GM23338 (cell line): ENCODE measurements around the gene MAP2K4. TPM values are rescaled to one million over a fixed set of nuclear protein-coding genes. Genes with fewer than 3 reads are reported as not detected.

Source experiments
- ATAC-seq: fragments of 200-7000 bp; cut with Tn5 transposase; 3 replicates; pipeline ENCODE4 v1.9.1; 2020
- DNase-seq: peaks from one replicate; pipeline ENCODE4 v3.0.0-alpha.2; 2015; ENCODE audit warnings: low spot score
- H2AFZ ChIP-seq: fragments of 200-600 bp; sonication (generic); 2 replicates; pipeline ENCODE4 v1.8.0; 2016; ENCODE audit warnings: antibody characterized with exemption, mild to moderate bottlenecking, moderate library complexity
- H3F3A ChIP-seq: fragments of 200-600 bp; sonication (generic); replicated peaks from 2 replicates; pipeline ENCODE4 v1.8.0; 2017; ENCODE audit warnings: antibody characterized with exemption, mixed run types, low read depth
- H3K27ac ChIP-seq: fragments of 200-600 bp; sonication (generic); 2 replicates; pipeline ENCODE4 v1.6.1; 2016; ENCODE audit warnings: low read depth
- H3K27me3 ChIP-seq: fragments of 200-600 bp; sonication (generic); 2 replicates; pipeline ENCODE4 v1.8.0; 2016; ENCODE audit warnings: mild to moderate bottlenecking, mixed run types, moderate library complexity; ENCODE audit not compliant: insufficient read depth
- H3K36me3 ChIP-seq: fragments of 200-600 bp; sonication (generic); 2 replicates; pipeline ENCODE4 v1.8.0; 2016; ENCODE audit warnings: mild to moderate bottlenecking; ENCODE audit not compliant: insufficient read depth
- H3K4me1 ChIP-seq: fragments of 200-600 bp; sonication (generic); 2 replicates; pipeline ENCODE4 v1.8.0; 2016; ENCODE audit warnings: mild to moderate bottlenecking, moderate library complexity; ENCODE audit not compliant: insufficient read depth
- H3K4me2 ChIP-seq: fragments of 200-600 bp; sonication (generic); 2 replicates; pipeline ENCODE4 v1.7.1; 2017; ENCODE audit warnings: mixed run types
- H3K4me3 ChIP-seq: fragments of 200-600 bp; sonication (generic); 2 replicates; pipeline ENCODE4 v1.6.1; 2016; ENCODE audit warnings: mixed run types
- H3K79me2 ChIP-seq: fragments of 200-600 bp; sonication (generic); replicated peaks from 2 replicates; pipeline ENCODE4 v1.8.0; 2017; ENCODE audit warnings: mild to moderate bottlenecking; ENCODE audit not compliant: insufficient read depth
- H3K9me2 ChIP-seq: fragments of 200-600 bp; sonication (generic); 2 replicates; pipeline ENCODE4 v1.8.0; 2017; ENCODE audit not compliant: insufficient read depth
- H4K20me1 ChIP-seq: fragments of 200-600 bp; sonication (generic); replicated peaks from 2 replicates; pipeline ENCODE4 v1.8.0; 2017; ENCODE audit warnings: mild to moderate bottlenecking; ENCODE audit not compliant: insufficient read depth
- H3K27ac Mint-ChIP-seq: 2 replicates; pipeline ENCODE4 v1.8.0; 2020; ENCODE audit warnings: inconsistent platforms, mild to moderate bottlenecking, moderate library complexity, mixed read lengths
- H3K27me3 Mint-ChIP-seq: 3 replicates; pipeline ENCODE4 v1.8.0; 2022; ENCODE audit warnings: low read depth, mild to moderate bottlenecking, moderate library complexity, mixed read lengths, inconsistent platforms; ENCODE audit not compliant: insufficient read depth, poor library complexity
- H3K36me3 Mint-ChIP-seq: 3 replicates; pipeline ENCODE4 v1.8.0; 2021; ENCODE audit warnings: low read depth, mild to moderate bottlenecking, inconsistent platforms, moderate library complexity, mixed read lengths
- H3K4me1 Mint-ChIP-seq: 3 replicates; pipeline ENCODE4 v1.8.0; 2020; ENCODE audit warnings: mild to moderate bottlenecking, inconsistent platforms, mixed read lengths
- H3K4me3 Mint-ChIP-seq: 3 replicates; pipeline ENCODE4 v1.8.0; 2021; ENCODE audit warnings: moderate library complexity, mild to moderate bottlenecking, inconsistent platforms, mixed read lengths
- H3K9me3 Mint-ChIP-seq: 3 replicates; pipeline ENCODE4 v1.8.0; 2020; ENCODE audit warnings: moderate library complexity, mild to moderate bottlenecking, inconsistent platforms, mixed read lengths
- CREB1 ChIP-seq: fragments of 250-450 bp; sonication (Bioruptor Pico); IDR thresholded peaks from 2 replicates; pipeline ENCODE4 v1.5.0; 2020; ENCODE audit warnings: low read depth, mild to moderate bottlenecking, moderate library complexity
- CTCF ChIP-seq, 2 experiments: fragments of 200-600 bp in 1 of 2; sonication (generic) in 1 of 2; conservative IDR thresholded peaks; 2 replicates each; pipeline versions ENCODE4 v1.5.1 to v1.6.1; 2016 to 2017; ENCODE audit warnings: antibody characterized with exemption in 2 of 2, low read depth in 2 of 2, mild to moderate bottlenecking in 2 of 2, moderate library complexity in 1 of 2
- ETS1 ChIP-seq: IDR thresholded peaks from 2 replicates; pipeline ENCODE4 v1.6.1; 2016; ENCODE audit warnings: antibody characterized with exemption
- EZH2 ChIP-seq: fragments of 200-600 bp; sonication (generic); IDR thresholded peaks from one replicate; pipeline ENCODE4 v1.8.0; 2017; ENCODE audit warnings: antibody characterized with exemption, mild to moderate bottlenecking, low read depth; ENCODE audit not compliant: unreplicated experiment
- EZH2phosphoT487 ChIP-seq: fragments of 200-600 bp; sonication (generic); IDR thresholded peaks from one replicate; pipeline ENCODE4 v1.8.1; 2018; ENCODE audit warnings: antibody characterized with exemption; ENCODE audit not compliant: unreplicated experiment
- JUNB ChIP-seq: IDR thresholded peaks from one replicate; pipeline ENCODE4 v1.6.1; 2016; ENCODE audit warnings: antibody characterized with exemption; ENCODE audit not compliant: unreplicated experiment
- POLR2AphosphoS5 ChIP-seq: IDR thresholded peaks from 2 replicates; pipeline ENCODE4 v1.6.1; 2016; ENCODE audit warnings: antibody characterized with exemption, low read depth
- REST ChIP-seq: IDR thresholded peaks from one replicate; pipeline ENCODE4 v1.6.1; 2018; ENCODE audit warnings: antibody characterized with exemption; ENCODE audit not compliant: unreplicated experiment
- STAT1 ChIP-seq: IDR thresholded peaks from one replicate; pipeline ENCODE4 v1.6.1; 2016; ENCODE audit warnings: antibody characterized with exemption; ENCODE audit not compliant: unreplicated experiment
- ZNF114 ChIP-seq: fragments of 250-450 bp; sonication (Bioruptor Pico); IDR thresholded peaks from 2 replicates; pipeline ENCODE4 v1.5.0; 2020; ENCODE audit warnings: mild to moderate bottlenecking, moderate library complexity
- ZNF331 ChIP-seq: fragments of 250-450 bp; sonication (Bioruptor Pico); IDR thresholded peaks from 2 replicates; pipeline ENCODE4 v1.5.0; 2020; ENCODE audit warnings: low read depth, mild to moderate bottlenecking, moderate library complexity
- ZNF462 ChIP-seq: fragments of 250-450 bp; sonication (Bioruptor Pico); IDR thresholded peaks from 2 replicates; pipeline ENCODE4 v1.5.0; 2020; ENCODE audit warnings: mild to moderate bottlenecking, moderate library complexity
- polyA plus RNA-seq: library from polyadenylated mRNA; unstranded; fragments of >200 nt; fragmentation: Nextera tagmentation; extraction: Ambion mirVana; gene quantifications from 2 replicates; pipeline ENCODE4 v1.2.1, GENCODE V29; 2016
- total RNA-seq: library from RNA; depleted of rRNA; stranded (reverse); fragments of >200 nt; shearing (Covaris generic); gene quantifications from 2 replicates; pipeline ENCODE4 v1.2.3, GENCODE V29; 2014

MAP2K4 gene
- total and polyA plus RNA-seq, 2 experiments from 2014 or later = 25.3 to 36.4 TPM

GRCh38 chr17:12136646-12137045 is 116.0 kb downstream of the MAP2K4 start:
- peaks cover 4% of the 10 kb centered on the region; the same call in 1 of the 2 replicates for H3K36me3 ChIP-seq
- no peak overlapping the region for H3K27ac ChIP-seq
- no peak overlapping the region for H3K4me3 ChIP-seq
- TF ChIP-seq ZNF114 (CRISPR knock-in tag) (no peak), ZNF331 (no peak), ZNF462 (no peak), JUNB (no peak), EZH2phosphoT487 (no peak), STAT1 (no peak), REST (no peak), CTCF (conservative IDR thresholded peaks at IDR 0.05; ENCODE audit: low read depth in 2 of 2) (no peak), POLR2AphosphoS5 (no peak), ETS1 (no peak), CREB1 (no peak), EZH2 (no peak)
- H3K36me3 Mint-ChIP-seq = peaks cover 38% of the 10 kb centered on the region
- H3K9me2 ChIP-seq = no peaks in the 10 kb centered on the region
- H3K4me1 Mint-ChIP-seq = no peaks in the 10 kb centered on the region
- H2AFZ ChIP-seq = no peak overlapping the region
- no peaks in the 10 kb centered on the region for H3K27me3 ChIP-seq
- no peaks in the 10 kb centered on the region for H3K79me2 ChIP-seq
- peaks cover 4% of the 10 kb centered on the region; the same call in 1 of the 3 replicates for H3K9me3 Mint-ChIP-seq
- H4K20me1 ChIP-seq = no peaks in the 10 kb centered on the region
- H3K27me3 Mint-ChIP-seq = peaks cover 2% of the 10 kb centered on the region
- H3K27ac Mint-ChIP-seq = no peak overlapping the region
- ATAC-seq (no peak), DNase-seq (no peak)
- no peak overlapping the region for H3K4me3 Mint-ChIP-seq
- H3K4me2 ChIP-seq = no peak overlapping the region
- H3K4me1 ChIP-seq = no peaks in the 10 kb centered on the region
- H3F3A ChIP-seq = no peaks in the 10 kb centered on the region
